COLO668 (cell line): ENCODE results near the gene PLXNB3.
"Not testable (repeated sequence)": the region's sequence is repeated elsewhere in the genome, so short reads cannot be mapped to it uniquely, and the experiment has no call there.

Experiments used
- DNase-seq: peaks from one replicate; lab custom pipeline; 2025; ENCODE audit not compliant: unreplicated experiment; lab: John Stamatoyannopoulos, UW

Gene PLXNB3

DNA sequence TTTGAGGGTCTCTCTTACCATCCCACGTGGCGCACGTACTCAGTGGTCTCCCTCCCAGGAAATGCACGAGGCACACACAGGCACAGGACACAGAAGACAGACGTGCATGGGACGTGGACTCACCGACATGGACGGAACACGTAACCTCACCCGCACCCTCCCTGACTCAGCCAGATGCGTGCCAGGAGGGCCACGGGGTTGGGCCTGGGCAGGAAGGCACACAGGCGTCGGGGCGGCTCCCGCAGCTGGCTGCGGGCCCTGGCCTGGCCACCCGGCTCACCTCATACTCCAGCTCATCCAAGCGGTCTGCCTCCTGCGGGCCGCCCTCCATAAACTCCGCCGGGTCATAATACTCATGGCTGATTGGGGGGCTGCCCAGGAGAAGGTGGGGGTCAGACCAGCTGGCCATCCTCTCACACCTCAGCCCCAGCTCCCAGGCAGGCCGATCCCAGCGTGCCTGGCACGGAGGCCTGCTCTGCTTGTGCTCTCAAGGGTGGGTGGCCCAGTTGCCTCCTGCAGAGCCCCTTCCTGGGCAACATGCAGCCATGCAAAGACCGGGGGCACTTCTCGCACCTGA, 43.0 kb downstream of the PLXNB3 start:
- DNase-seq, result no peak

- no peak for DNase-seq
These were observed 43.9 kb downstream of the PLXNB3 start for GRCh38 chrX:153807976-153808375.

DNA sequence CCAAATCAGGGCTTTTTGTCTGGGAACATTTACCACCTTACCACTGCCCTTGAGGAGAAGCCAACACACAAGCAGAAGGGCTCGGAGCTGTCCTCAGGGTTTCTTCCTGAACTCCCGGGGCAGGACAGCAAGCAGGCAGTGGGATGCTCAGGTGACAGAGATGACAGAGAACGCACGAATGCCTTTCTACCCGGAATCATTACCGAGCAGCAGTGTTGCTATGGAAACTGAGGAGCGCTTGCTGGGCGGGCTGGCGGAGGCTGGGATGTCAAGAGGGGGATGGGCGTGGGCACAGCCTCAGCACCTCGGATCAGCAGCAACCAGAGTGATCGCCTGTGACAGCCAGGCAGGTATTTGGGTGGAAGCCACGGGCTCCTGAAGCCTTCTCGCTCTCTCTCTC, 48.2 kb downstream of the PLXNB3 start:
- DNase-seq, result no peak

DNA sequence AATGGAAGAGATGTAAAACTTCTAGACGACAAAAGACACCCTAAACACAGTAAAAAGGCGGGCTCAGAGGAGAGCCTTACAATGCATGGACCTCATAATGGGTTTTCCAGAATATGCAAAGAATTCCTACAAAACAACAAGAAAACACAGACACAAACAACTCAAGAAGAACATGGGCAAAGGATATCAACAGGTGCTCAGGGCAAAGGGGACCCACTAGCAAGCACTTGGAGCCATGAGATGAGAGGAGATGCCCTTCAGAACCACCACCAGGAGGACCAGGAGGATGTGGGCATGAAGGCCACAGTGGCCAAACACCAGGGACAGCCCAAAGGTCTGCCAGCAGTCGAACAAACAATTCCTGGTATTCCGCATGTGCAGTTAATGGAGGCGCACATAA, 49.1 kb downstream of the PLXNB3 start:
- DNase-seq, result no peak

- DNase-seq, result no peak
These were observed 50.7 kb downstream of the PLXNB3 start for GRCh38 chrX:153814591-153815315.

DNA sequence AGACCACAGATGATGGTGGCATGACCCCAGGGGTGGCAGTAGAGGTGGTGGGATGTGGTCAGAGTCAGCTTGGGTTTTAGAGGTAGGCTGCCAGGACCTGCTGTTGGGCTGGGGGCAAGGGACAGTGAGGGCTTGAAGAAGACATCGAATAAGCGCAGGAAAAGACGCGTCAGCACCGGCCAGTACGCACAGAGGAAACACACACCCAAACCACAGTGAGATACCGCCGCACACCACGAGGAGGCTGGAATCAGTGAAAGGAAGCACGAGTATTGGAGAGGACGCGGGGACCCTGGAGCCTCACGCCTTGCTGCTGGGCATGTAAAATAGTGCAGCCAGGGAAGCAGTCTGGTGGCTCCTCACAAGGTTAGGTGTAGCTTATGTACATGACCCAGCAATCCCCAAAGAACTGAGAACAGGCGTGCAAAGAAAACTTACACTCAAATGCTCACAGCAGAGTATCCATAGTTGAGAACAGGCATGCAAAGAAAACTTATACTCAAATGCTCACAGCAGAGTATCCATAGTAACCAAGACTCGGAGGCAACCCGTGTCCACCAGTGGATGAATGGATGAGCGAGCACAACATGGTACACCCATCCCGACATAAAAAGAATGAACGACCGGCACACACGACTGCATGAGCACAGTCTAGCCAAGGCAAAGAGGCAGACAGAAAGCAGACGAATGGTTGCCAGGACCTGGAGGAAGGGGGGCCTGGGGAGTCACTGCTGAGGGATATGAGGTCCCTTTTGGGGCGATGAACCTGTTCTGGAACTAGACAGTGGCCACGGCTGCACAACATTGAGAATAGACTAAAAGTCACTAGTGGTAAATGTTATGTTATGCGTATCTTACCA, 53.0 kb downstream of the PLXNB3 start:
- no peak for DNase-seq

- DNase-seq, result not testable (repeated sequence)
These were observed 54.0 kb downstream of the PLXNB3 start for GRCh38 chrX:153818064-153818463.

DNA sequence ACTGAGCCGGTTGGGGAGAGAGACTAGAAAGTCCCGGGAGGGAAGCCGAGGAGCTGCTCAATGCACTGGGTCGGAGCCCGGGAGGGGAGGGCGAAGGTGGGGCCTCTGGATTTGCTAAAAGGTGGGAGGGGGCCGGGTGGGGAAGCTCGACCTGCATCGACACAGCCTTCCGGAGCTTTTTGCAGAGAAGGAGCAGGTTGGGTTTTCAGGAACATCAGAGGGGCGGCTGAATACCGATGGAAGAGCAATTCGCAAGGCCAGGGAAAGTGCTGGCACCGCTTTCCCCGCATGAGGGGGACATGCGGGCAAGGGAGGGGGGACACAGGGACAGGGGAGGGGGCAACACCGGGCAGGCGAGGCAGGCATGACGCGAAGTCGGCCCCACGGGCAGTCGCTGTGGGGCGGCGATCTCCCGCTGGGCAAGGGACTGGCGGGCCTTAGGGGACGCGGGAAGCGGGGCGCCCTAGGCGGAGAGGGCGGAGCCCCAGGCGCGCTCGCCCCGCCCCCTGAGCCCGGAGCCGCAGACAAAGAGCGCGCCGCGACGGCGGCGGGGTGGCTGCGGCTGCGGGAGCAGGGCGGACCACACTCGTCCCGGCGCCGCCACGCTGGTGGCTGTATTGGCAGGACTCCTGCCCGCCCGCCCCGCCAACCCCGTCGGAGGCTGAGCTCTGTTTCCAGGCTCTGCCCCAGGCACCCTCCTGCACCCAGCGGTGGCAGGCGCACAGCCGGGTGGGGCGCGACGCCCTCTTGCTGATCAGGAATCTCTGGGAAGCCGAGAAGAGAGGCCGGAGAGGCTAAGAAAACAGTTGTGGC, 54.7 kb downstream of the PLXNB3 start:
- DNase-seq, result peak; percentile 64

DNA sequence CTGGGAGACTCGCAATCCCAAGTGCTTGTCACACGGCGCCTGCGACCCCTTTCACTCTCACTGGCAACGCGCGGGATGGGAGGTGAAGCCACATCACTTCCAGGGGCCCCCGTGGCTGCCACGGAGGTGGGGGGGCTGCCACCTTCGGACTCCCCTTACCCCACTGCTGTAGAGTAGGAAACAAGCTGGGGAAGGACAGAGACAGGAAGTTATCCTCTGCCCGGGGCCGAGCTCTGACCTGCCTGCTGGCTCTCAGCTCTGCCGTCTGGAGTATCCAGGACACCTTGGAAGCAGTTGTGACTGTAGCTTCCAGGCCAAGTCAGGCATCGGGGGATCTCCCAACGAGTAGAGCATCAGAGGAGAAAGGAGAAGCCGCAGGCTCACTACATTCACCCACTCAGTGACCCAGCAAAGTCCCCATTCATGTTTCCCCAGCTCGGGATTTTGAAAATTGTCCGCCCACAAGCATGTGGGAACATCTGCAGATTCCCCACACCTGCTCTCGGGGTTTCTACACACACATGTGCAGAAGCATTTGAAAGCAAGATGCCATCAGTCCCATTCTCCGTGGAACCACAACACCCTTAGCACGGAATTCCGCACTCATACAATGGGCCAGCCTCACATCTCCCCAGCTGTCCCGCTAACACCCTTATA, 55.5 kb downstream of the PLXNB3 start:
- no peak for DNase-seq

DNA sequence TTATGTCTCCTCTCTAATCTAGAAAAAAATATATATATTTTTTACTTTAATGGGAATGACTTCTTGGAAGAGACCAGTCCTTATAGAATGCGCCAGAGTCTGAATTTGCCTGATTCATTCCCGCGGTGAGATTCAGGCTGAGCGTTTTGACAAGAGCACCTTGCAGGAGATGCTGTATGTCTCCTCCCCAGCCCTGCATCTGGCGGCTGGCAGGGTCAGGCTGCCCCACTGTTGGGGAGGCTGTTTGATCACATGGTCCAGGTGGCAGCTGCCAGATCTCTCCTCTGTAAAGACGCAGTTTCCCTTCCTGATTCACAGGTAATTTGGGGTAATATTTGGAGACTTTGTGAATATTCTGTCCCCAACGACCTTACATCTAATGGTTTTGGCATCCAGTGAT, 56.6 kb downstream of the PLXNB3 start:
- no peak for DNase-seq

- no peak for DNase-seq
These were observed 57.0 kb downstream of the PLXNB3 start for GRCh38 chrX:153821066-153821465.

GRCh38 chrX:153824348-153824747, 60.3 kb downstream of the PLXNB3 start:
- no peak for DNase-seq

DNA sequence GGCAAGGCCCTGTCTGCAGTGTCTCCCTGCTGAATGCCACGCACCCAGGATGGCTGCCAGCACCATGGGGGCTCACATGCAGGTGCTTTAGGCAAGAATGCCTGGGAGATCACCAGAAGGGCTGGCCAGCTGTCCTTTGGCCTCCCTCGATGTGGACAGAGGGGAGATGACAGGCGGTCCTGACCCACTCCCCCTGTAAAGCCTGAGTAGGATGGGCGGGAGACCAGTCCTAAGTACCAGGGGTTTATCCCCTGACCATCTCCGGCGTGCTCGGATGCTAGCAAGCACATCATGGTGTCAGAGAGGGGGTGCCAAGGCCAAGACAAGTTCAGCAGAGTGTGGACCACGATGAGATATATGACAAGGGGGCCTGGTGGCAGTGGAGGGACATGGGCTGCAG, 61.0 kb downstream of the PLXNB3 start:
- DNase-seq, result no peak
